ENCODE measurements around the gene CTXND1.

Gene CTXND1

GRCh38 chr15:80251428-80252120 lies 439 bp downstream of the CTXND1 start:
- no peak for DNase-seq

- DNase-seq, result no peak
These were observed 1.2 kb downstream of the CTXND1 start for GRCh38 chr15:80250614-80251427.

- DNase-seq, result no peak
These were observed 2.0 kb downstream of the CTXND1 start for GRCh38 chr15:80249973-80250372.

GRCh38 chr15:80247320-80247719 lies 4.7 kb downstream of the CTXND1 start:
- no peak for DNase-seq

- no peak for DNase-seq
These were observed 5.6 kb downstream of the CTXND1 start for GRCh38 chr15:80246425-80246894.

GRCh38 chr15:80242802-80243201 lies 9.2 kb downstream of the CTXND1 start:
- no peak for DNase-seq

- DNase-seq, result peak; percentile 40
These were observed 9.8 kb downstream of the CTXND1 start for GRCh38 chr15:80242132-80242769.

- no peak for DNase-seq
These were observed 10.5 kb downstream of the CTXND1 start for GRCh38 chr15:80241508-80241907.

GRCh38 chr15:80240276-80240675 lies 11.7 kb downstream of the CTXND1 start:
- DNase-seq, result no peak

- DNase-seq, result peak; percentile 49
These were observed 17.1 kb downstream of the CTXND1 start for GRCh38 chr15:80234883-80235282.

GRCh38 chr15:80233581-80233980 lies 18.4 kb downstream of the CTXND1 start:
- DNase-seq, result no peak

- DNase-seq, result no peak
These were observed 20.6 kb downstream of the CTXND1 start for GRCh38 chr15:80231371-80231770.

GRCh38 chr15:80228959-80229610 lies 22.9 kb downstream of the CTXND1 start:
- DNase-seq, result no peak

- DNase-seq, result no peak
These were observed 32.1 kb downstream of the CTXND1 start for GRCh38 chr15:80219955-80220354.

GRCh38 chr15:80217327-80217900 lies 34.6 kb downstream of the CTXND1 start:
- no peak for DNase-seq

- DNase-seq, result no peak
These were observed 35.1 kb downstream of the CTXND1 start for GRCh38 chr15:80216911-80217310.

GRCh38 chr15:80216141-80216540 lies 35.9 kb downstream of the CTXND1 start:
- DNase-seq, result no peak

- DNase-seq, result no peak
These were observed 37.1 kb downstream of the CTXND1 start for GRCh38 chr15:80214910-80215309.

- no peak for DNase-seq
These were observed 40.0 kb downstream of the CTXND1 start for GRCh38 chr15:80211976-80212375.

- DNase-seq, result no peak
These were observed 41.1 kb downstream of the CTXND1 start for GRCh38 chr15:80210611-80211573.
